ENCODE results near the gene MBIP. TPM values are rescaled to one million over a fixed set of nuclear protein-coding genes. Genes with fewer than 3 reads are reported as not detected.

Gene MBIP
- total and polyA plus RNA-seq, 4 donors, result 8.1 to 17.5 (median 10.3) TPM

- no peak for TF ChIP-seq ZBTB33 (IDR thresholded peaks at IDR 0.05)
- TF ChIP-seq ATF3 (IDR thresholded peaks at IDR 0.05), result no peak
- TF ChIP-seq HNF4G (IDR thresholded peaks at IDR 0.05), result no peak
These were observed 20.1 kb downstream of the MBIP start (continued) for GRCh38 chr14:36300337-36300736.

GRCh38 chr14:36295642-36296627 is 24.5 kb downstream of the MBIP start:
- H3K36me3 ChIP-seq (ENCODE audit: control insufficient read depth in 4 of 4, insufficient read depth in 3 of 4, low read depth in 1 of 4, low read length in 3 of 4), result peaks cover 0 to 23% (median 16%) of the 10 kb centered on the region in 4 donors
- no peak overlapping the region for H3K4me3 ChIP-seq (ENCODE audit: low read depth in 1 of 3, low read length in 3 of 3)
- H3K9ac ChIP-seq (ENCODE audit: low read depth in 1 of 2, low read length in 2 of 2), result no peak overlapping the region
- H3K9me3 ChIP-seq (ENCODE audit: control insufficient read depth in 4 of 4, low read length in 3 of 4), result no peaks in the 10 kb centered on the region
- no peaks in the 10 kb centered on the region for H3K4me1 ChIP-seq (ENCODE audit: control insufficient read depth in 4 of 4, insufficient read depth in 4 of 4, low read length in 3 of 4)
- no peaks in the 10 kb centered on the region for H3K27me3 ChIP-seq (ENCODE audit: control insufficient read depth in 4 of 4, insufficient read depth in 4 of 4, low read length in 3 of 4)
- no peak for DNase-seq (ENCODE audit: low spot score)
- no peak overlapping the region for H3K27ac ChIP-seq (ENCODE audit: low read depth in 1 of 2, low read length in 2 of 2)
- no peak for TF ChIP-seq EGR1 (IDR thresholded peaks at IDR 0.05; ENCODE audit: low read depth in 2 of 2)
- whole genome bisulfite sequencing, result 62% methylated on average over 4 of the region's 4 CpGs

- Histone ChIP-seq H3K9me3 (ENCODE audit: control insufficient read depth in 4 of 4, low read length in 3 of 4) (no peaks in the 10 kb centered on the region), H3K4me3 (ENCODE audit: low read depth in 1 of 3, low read length in 3 of 3) (no peak overlapping the region), H3K27me3 (ENCODE audit: control insufficient read depth in 4 of 4, insufficient read depth in 4 of 4, low read length in 3 of 4) (no peaks in the 10 kb centered on the region), H3K9ac (ENCODE audit: low read depth in 1 of 2, low read length in 2 of 2) (no peak overlapping the region), H3K36me3 (ENCODE audit: control insufficient read depth in 4 of 4, insufficient read depth in 3 of 4, low read depth in 1 of 4, low read length in 3 of 4) (peaks cover 0 to 20% (median 15%) of the 10 kb centered on the region in 4 donors), H3K4me1 (ENCODE audit: control insufficient read depth in 4 of 4, insufficient read depth in 4 of 4, low read length in 3 of 4) (no peaks in the 10 kb centered on the region), H3K27ac (ENCODE audit: low read depth in 1 of 2, low read length in 2 of 2) (no peak overlapping the region)
- WGBS, result 97% methylated on average over 4 of the region's 4 CpGs
- no peak for DNase-seq (ENCODE audit: low spot score)
- no peak for TF ChIP-seq RAD21 (IDR thresholded peaks at IDR 0.05)
- no peak for TF ChIP-seq REST (IDR thresholded peaks at IDR 0.05)
- TF ChIP-seq FOXA1 (IDR thresholded peaks at IDR 0.05), result no peak
- no peak for TF ChIP-seq SP1 (IDR thresholded peaks at IDR 0.05)
- no peak for TF ChIP-seq TAF1 (conservative IDR thresholded peaks at IDR 0.05)
- TF ChIP-seq ATF3 (IDR thresholded peaks at IDR 0.05), result no peak
- TF ChIP-seq NR2F2 (IDR thresholded peaks at IDR 0.05), result no peak
- TF ChIP-seq EGR1 (IDR thresholded peaks at IDR 0.05; ENCODE audit: low read depth in 2 of 2), result no peak
- no peak for TF ChIP-seq MAX (IDR thresholded peaks at IDR 0.05)
- TF ChIP-seq FOXA2 (IDR thresholded peaks at IDR 0.05), result no peak
These were observed 25.9 kb downstream of the MBIP start for GRCh38 chr14:36294543-36294942.

Data from liver (tissue), 9 donors.